Stromal cell of bone marrow (primary cell): ENCODE data around the gene POP4.

Experiments
- DNase-seq: peaks from one replicate; pipeline ENCODE4 v3.0.0-alpha.2; 2012; ENCODE audit warnings: low read depth

POP4 gene

DNA sequence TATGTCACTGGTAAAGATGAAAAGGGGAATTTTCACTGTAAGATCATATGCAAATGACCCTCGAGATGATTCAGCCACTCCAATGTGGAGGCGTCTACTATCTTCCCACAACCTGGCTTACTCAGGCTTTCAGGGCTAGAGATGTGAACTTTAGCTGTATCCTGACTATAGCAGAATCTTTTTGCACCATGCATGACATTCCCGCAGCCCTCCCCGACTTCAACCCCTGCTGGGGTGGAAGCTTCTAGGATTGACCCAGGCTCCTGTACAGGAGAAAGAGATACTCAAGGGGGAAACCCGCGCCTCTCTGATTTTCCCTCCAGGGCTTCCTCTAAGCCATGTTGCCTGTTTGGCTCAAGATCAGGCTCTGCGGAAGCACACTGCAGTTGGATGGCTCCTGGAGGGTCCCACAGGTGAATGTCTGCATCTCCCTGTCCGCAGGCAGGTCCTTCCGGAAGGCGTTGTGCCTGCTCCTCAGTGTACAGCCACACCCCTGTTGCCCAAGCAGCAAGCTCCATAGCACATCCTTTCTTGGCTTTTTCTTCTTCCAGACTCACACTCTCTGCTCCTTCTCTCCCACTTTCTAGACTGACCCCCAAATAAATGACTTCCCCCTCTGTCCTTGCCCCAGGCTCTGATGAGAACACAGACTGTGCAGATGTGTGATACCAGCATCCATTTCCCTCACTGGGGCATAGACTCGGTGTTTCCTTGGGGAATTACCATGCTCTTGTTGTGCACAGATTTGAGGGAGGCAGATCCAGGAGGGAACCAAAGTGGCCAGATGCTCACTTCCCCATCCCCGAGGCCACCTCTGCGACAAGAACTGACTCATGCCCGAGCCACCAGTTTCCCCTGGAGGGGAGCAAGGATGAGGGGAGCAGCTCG lies 29.1 kb upstream of the POP4 start:
- no peak for DNase-seq

DNA sequence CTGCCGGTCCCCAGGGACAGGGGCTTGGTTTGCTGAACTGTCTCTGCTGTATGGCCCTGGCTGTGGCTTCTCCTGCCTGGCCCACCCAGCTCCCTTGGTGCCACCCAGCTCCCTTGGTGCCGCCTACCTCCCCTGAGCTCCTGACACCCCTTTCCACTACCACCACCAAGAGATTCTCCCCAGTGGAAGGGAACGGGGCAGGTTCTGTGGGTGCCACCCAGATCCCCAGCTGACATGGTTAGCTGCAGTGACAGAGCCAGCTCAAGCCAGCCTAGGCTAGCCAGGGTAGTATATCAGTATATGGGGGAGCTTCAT lies 28.5 kb upstream of the POP4 start:
- no peak for DNase-seq

DNA sequence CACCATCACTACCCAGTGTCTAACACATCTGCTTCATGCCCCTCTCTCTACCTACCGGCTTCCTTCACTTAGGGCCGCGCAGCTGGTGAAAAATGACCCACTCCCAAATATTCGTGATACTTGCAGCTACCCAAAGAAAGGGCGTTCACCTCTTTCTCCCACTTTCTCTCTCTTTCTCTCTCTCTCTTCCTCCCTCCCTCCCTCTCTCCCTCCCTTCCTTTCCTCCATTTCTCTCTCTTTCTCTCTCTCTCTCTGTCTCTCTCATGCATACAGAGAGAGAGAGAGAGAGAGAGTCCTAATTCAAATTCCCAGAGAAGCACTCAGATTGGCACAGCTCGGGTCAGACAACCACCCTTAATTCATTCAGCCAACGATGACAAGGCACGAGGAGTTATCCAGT lies 27.7 kb upstream of the POP4 start:
- no peak for DNase-seq

DNA sequence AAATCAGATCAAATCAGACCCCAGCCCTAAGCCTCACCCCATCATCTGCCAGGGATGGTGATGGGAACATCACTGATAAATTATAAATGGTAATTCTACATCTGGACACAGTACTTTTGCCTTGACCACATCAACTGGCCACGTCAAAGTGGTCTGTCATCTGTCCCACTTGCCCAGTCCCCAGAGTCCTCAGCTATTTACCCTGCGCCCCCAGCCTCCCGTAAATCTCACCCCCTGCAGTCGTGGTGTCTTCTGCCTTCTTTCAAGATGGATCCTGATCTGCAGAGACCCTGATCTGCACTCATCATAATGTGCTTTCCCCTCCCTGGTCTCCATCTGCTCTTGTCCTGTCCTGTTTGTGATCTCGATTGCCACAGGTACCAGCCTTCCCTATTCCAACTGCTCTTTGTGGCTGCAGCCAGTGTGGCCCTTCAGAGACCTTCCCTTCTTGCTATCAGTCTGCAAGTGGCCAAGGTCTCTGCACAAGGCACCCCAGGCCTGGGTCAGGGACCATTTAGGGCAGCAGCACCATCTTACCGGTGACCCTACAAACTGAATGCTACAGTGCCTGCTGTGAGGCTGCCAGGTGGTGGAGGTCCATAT lies 26.7 kb upstream of the POP4 start:
- no peak for DNase-seq

DNA sequence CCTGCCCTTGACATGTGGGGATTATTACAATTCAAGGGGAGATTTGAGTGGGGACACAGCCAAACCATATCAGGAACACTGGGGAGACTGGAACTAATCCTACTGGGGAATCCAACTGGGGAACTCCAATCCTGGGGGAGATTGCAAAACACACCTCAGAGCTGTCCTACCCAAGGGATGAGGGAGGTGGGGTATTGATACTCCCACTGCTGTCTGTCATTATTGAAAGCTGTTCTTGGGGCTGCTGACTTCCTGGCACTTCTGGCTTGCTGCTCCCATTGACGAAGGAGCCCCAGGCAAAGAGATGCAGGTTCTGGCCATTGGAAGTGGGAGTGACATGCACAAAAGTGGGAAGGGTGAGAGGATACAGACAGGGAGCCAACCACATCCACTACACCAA lies 24.7 kb upstream of the POP4 start:
- DNase-seq: no peak

DNA sequence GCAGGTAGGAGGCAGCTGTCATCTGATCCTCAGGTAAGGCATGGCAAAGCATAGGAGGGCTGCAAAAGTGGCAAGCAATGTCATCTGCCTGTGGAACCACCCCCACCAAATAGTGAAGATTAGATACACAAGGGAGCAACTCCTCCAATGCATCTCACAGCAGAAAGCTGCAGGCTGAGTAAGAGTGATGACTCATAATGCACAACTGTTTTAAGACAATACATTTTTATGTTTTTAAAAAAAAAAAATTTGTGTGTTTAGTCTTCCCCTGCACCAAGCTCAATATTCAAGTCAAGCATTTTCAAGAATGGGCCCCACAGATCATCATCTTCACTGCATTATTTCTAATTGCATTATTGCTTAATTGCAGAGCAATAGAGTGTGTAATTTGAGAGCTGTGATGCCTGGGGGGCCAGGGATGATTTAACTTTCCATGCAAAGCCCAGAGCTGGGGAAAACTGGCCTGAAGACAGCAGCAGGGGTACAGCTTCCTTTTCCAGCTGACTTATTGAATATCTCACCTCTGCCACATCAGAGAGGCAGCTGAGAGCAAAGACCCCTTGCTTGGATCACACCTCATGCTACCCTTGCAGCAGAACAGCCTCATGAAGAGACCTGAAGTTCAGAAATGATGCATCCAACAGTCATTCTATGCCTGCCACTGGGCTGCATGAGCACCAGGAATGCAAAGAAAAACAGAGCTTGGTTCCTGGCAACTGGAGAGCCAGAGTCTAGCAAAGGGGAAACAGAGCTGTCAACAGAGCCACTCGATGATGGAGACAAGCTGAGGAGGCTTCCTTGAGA lies 22.7 kb upstream of the POP4 start:
- no peak for DNase-seq

DNA sequence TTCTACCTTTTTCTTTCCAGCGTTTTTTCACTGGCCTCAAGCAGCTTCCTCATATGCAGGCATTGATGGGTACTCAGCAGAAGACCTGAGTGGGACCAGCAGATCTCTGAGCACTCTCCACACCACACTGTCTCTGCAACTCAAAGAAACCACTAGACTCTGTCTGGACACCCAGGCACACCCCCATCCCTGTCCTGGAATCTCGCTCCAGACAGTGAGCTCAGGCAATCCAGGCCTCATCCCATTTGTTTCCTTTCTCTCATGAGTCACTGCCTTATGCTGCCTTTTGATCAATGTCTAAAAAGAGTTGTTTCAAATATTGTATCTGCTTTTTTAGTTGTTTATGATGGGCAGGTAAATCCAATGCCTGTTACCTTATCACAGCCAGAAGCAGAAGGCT lies 19.7 kb upstream of the POP4 start:
- DNase-seq: no peak

DNA sequence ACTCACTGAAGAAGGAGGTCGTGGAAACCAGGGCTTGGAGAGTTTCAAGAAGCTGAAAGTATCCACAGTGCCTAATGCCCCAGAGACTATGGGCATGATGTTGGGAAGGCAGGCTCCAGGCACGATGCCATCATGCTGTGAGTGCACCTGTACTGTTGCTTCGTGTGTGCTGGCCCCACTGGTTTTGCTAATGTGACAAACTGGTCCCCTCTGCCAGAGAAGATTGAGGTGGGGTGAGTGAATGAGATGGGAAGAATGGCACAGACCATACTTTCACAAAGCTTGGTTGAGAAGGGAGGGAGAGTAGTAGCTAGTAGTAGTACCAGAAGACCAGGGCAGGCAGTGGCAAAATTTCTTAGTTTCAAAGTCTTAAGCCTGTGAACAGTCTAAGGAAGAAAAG lies 19.0 kb upstream of the POP4 start:
- DNase-seq: no peak

DNA sequence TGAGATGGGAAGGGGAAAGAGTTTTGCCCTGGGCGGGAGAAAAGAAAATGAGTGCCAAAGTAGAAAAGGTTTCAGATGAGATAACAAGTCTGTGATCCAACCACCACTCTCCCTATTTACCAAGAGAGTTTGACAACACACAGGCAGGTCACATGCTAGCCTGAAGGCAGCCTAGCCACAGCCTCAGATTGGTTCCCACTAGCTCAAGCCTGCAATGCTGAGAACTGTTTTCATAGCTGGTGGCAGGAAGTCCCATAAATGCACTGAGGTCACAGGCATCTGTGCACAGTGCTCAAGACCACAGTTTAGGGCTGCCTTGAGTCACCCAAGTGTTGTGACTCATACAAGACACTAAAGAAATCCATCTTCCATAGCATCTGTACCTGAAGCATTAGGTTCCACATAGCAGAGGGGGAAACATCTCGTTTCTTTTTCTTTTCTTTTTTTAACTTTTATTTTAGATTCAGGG lies 18.5 kb upstream of the POP4 start:
- no peak for DNase-seq

DNA sequence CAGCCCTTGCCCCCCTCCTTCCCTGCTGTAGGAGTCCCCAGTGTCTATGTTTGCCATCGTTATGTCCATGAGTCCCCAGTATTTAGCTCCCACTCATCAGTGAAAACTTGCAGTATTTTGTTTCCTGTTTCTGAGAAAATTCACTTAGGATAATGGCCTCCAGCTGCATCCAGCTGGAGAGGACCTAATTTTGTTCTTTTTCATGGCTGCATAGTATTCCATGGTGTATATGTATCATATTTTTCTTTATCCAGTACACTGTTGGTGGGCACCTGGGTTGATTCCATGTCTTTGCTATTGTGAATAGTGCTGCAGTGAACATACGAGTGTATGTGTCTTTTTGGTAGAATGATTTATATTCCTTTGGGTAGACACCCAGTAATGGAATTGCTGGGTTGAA lies 18.0 kb upstream of the POP4 start:
- no peak for DNase-seq

DNA sequence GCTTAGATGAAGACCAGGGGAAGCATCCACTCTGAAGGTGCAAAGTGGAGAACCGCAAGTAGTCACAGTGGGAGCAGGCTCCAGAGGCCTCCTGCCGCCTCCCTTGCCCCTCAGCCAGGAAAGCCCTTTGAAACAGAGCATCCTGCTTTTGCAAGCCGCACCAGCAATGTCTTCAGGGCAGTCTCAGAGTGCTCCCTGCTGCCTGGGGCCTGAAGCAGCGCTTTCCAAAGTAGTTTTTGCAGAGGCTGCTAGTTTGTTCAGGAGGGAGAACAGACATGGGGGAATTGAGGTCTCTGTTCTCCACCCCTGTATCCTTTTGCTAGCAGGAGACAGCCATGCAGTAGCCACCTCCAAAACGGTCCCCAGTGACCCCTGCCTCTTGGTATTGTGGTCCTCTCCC lies 15.8 kb upstream of the POP4 start:
- no peak for DNase-seq

DNA sequence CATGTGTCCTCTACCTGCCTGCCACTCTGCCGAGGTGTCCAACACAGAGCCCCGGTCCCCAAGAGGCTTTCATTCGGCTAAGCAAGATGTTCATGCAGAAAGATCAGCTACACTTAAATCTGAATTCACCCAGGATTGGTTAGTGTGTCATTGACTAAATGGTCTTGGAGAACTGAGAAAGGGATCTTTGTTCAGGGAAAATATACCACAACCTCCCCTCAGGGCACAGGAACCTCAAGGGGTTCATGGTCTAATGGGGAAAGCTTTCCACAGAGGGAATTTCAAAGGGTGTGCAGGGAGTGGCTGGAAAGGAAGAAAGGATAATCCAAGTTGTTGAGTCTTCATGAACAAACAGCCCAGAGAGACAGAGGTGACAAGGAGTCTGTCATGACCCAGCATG lies 14.4 kb upstream of the POP4 start:
- no peak for DNase-seq

DNA sequence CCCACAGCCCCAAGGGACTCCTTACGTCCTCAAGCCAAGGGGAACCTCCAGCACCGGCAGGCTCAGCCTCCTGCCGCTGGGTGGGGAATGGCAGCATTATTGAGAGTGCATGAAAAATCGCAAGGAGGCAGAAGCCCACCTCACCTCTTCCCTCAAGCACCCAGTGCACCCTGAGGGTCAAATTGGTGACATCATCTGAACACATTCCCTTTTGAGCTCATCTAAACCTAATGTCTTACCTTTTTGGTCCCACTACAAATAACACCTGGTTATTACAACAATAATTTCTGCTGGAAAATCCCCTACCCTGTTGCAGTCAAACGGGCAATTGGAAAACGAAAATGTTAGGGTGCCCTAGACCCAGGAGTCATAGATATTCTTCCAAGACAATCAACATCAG lies 12.2 kb upstream of the POP4 start:
- no peak for DNase-seq

DNA sequence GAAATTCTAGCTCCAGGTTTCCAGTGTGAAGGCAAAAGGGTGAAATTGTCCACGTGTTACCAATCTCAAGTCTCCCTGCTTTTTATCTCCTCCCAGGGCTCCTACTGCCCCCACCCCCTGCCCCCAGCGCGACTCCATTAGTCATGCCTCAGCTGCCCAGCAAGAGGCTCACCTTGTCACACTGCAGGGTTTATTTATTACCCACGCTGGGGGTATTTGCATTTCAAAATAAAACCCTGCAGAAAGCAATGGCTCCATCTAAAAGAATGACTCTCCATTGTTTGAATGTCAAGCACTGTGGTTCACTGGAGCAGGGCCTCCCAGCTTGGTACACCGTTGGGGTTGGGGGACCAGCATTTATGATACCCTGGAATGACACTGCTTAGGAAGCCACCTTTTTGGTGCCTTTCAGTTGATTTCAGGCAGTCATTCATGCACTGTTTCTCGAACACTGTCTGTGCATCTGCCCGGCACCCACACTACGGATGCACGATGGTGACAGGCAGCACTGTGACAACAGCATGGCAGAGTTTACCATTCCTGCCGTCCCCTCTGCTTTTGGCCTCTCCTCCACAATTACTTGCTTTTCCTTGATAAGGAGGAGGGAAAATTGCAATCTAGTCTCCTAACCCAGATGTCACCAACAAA lies 9.9 kb upstream of the POP4 start:
- no peak for DNase-seq

DNA sequence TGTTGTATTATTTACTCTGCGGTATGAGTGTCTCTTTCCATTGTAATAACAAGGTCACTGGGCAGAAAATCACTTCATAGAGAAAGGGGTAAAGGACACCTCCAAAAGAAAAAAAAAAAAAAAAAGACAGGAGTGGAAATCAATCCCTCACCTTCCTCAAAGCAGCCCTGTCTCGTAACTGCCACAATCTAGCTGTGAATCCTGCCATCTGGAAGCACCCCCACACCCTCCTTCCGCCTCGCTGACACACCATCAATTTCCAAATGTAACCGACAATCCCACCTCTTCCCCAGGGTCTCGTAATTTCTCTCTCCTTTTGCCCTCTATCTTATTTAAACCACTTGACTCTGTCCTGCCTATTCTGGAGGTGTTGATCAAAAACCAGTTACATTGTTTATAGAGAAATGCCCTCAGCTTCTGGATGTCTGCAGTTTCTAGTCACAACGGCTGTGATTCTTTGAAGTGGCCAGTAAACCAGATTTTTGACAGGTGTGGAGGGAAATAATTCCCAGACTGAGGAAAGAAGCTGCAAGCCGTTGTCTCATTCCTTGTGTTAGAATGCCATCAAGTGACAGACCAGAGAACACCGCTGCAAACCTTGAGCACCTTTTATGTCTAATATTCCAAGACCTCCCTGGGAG lies 9.1 kb upstream of the POP4 start:
- no peak for DNase-seq

DNA sequence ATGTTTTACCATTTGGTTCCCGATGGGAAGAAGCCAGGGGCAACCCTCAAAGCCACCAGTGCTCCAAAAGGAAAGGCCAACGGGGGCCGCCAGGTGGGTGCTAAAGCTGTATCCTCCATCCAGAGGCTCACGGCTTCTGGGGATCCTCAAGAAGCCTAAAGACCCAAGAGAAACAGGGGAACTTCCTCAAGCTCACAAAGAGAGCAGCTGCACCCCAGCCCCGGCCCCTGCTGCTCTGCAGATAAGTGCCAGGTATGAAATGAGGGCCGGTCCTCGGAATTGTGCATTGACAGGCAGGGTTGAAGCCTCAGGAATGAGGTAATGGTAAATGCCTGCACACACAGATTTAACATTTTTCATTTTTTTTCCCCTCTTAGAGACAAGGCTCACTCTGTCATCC lies 8.0 kb upstream of the POP4 start:
- DNase-seq: no peak

DNA sequence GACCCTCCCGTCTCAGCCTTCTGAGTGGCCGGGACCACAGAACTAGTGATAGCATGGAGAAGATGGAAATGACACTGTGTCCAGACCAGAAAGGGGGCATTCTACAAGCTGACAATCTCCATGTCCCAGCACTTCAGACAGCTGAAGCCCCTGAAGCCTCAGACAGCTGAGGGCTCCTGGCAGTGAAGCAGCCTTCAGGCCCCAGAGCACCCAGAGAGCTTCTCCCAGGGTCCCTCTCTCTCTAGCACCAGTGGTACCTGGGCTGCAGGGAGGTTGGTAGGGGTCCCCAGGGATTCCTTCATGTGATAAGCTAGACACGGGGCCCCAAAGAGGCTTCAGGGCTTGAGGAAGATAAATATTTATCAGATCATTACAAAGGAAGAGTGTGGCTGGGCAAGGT lies 7.6 kb upstream of the POP4 start:
- no peak for DNase-seq

DNA sequence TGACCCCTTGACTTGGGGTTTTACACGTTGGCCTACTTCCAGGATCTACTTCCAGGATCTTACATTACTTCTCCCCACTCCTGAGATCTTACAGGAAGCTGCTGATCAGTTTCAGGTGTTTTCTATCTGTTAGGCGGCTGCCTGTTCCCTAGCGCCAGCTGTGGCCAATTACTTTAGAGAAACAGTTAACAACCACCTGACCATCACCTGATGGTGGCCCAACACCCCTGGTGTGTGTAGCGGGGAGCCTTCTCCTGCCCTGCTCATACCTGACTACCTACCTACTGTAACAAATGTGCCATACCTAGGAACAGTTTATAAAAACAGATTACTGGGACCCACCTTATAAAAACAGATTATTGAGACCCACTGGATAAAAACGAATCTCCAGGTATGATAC lies 2.8 kb upstream of the POP4 start:
- DNase-seq: no peak

DNA sequence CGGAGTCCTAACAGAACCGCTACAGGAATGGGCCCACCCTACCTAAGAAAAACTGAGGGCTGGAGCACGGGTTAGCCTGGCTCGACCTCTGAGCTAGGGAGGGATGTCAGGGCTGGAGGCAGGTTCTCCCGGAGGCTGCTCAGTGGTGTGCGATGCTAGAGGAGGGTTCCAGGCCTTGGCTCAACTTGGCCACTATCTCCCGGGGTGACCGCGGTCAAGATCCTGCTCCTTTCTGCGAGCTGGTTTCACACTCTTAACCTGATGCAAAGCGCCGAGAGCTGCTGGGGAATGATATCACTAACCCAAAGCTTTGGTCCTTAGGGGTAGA lies 301 bp downstream of the POP4 start:
- no peak for DNase-seq

DNA sequence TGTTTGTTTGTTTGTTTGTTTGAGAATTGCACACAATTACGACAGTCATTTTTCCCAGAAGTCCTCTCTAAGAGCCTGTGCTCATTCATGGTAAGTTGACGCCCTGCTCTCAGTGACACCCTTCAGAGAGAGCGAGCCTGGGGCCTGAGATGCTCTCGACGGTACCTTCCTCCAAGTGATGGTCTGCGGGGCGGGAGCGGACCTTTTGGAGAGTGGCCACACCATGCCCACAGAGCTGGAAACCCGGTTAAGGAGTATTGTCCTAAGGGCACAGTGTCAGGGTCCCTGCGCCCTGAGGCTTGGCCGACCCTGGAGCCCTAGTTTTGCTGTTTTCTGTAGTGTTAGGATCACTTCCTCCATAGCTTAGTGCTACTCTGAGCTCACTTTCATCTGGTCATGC lies 3.6 kb downstream of the POP4 start:
- no peak for DNase-seq

DNA sequence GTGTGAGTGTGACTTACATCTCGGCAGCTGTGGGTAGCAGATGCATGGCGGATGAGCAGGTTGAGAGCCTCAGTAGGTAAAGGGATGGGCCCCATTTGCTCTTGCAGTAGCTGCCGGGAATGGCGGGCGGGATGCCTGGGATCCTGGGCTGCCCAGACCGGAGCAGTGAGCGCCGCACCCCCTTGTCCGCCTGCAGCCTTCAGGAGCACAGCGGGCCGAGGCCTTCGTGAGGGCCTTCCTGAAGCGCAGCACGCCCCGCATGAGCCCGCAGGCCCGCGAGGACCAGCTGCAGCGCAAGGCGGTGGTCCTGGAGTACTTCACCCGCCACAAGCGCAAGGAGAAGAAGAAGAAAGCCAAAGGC lies 4.1 kb downstream of the POP4 start:
- DNase-seq: no peak

DNA sequence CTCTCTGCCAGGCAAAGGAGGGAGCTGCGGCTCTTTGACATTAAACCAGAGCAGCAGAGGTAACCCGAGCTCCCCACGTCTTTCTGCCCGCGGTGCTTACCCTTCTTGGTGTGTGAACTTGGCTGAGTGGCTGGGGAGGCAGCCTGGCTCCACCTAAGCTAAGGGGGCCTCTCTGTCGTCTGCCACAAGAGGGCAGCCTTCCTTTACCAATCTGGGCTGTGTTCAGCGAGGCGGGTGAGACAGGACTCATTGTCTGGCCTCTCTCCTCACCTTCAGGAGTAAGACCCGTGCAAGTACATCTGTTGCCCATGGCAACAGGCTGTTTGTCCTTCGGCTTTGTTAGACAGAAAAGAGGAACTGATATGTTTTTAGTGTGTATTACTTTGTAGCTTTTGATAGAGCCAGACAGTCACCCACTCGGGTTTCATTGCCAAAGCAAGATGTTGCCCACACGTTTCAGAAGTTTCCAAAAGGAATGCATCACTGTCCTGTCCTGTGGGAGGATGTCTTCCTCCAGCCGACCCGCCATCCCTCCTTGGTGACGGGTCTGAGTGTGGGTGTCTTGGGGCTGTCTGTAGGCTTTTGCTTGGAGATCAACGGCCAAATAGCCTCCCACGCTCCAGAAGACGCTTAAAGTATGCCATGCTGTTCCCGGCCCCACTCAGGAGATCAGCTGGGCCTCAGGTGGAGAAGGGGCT lies 4.6 kb downstream of the POP4 start:
- DNase-seq: peak; percentile 68
